Esophagus muscularis mucosa (tissue), 4 donors: Measurements from ENCODE around the gene ATF3. TPM values are rescaled to one million over a fixed set of nuclear protein-coding genes. Genes with fewer than 3 reads are reported as not detected.

Experiments
- DNase-seq: peaks from one replicate; pipeline ENCODE4 v3.0.0-alpha.2; 2017; ENCODE audit errors: extremely low spot score
- H3K27ac ChIP-seq, 4 donors: fragments of 200-600 bp; sonication (generic); replicated peaks in 1 of 4; 1 replicate in 3 of 4; 2 replicates in 1 of 4; pipeline ENCODE4 v1.5.1; 2016 to 2019; ENCODE audit warnings: mild to moderate bottlenecking in 1 of 4
- H3K27me3 ChIP-seq, 4 donors: fragments of 200-600 bp; sonication (generic); one replicate each; pipeline versions ENCODE4 v1.5.1 to v1.6.0; 2016 to 2019
- H3K36me3 ChIP-seq, 4 donors: fragments of 200-600 bp; sonication (generic); one replicate each; pipeline ENCODE4 v1.5.1; 2016 to 2019
- H3K4me1 ChIP-seq, 4 donors: fragments of 200-600 bp; sonication (generic); one replicate each; pipeline ENCODE4 v1.5.1; 2016 to 2019
- H3K4me3 ChIP-seq, 4 donors: fragments of 200-600 bp; sonication (generic); 1 replicate in 2 of 4; 2 replicates in 2 of 4; pipeline ENCODE4 v1.5.1; 2016 to 2019; ENCODE audit warnings: mild to moderate bottlenecking in 4 of 4, moderate library complexity in 1 of 4
- H3K9me3 ChIP-seq, 4 donors: fragments of 200-600 bp; sonication (generic); 1 replicate in 3 of 4; 2 replicates in 1 of 4; pipeline ENCODE4 v1.5.1; 2016 to 2019
- EP300 ChIP-seq: sonication (generic); formaldehyde crosslinking; IDR thresholded peaks from one replicate; pipeline ENCODE4 v1.6.1; 2017; ENCODE audit warnings: antibody characterized with exemption
- POLR2A ChIP-seq: fragments of 450-650 bp; IDR thresholded peaks from one replicate; pipeline ENCODE4 v1.6.1; 2017; ENCODE audit warnings: antibody characterized with exemption, moderate library complexity, mild to moderate bottlenecking, low read depth
- POLR2AphosphoS5 ChIP-seq, 2 donors: sonication (generic); formaldehyde crosslinking; IDR thresholded peaks; one replicate each; pipeline ENCODE4 v1.6.1; 2017; ENCODE audit warnings: antibody characterized with exemption in 2 of 2
- WGBS: methylation state at CpG from one replicate; pipeline ENCODE4 v1.1.5; 2018; 5-methylcytosine and 5-hydroxymethylcytosine counted together
- intact Hi-C: fragments of 100-400 bp; cut with DNase I; formaldehyde crosslinking; loops from one replicate; pipeline ENCODE4 v1.15.1; 2023
- total RNA-seq, 4 donors: library from RNA; depleted of rRNA; stranded (reverse); fragments of >200 nt; gene quantifications; one replicate each; pipeline versions ENCODE4 v1.1.0 to v1.2.1, GENCODE V29; 2016
- TF ChIP-seq, protein P1 (sequence below), 3 experiments: fragments of 200-600 bp in 2 of 3; fragments of 450-650 bp in 1 of 3; sonication (generic) in 2 of 3; IDR thresholded peaks; one replicate each; pipeline ENCODE4 v1.5.1; 2017 to 2019; ENCODE audit warnings: antibody characterized with exemption in 3 of 3, mild to moderate bottlenecking in 2 of 3, moderate library complexity in 1 of 3

Gene ATF3
- total RNA-seq, 4 donors from 2014 or later = 2.9 to 29.7 (median 3.7) TPM

DNA sequence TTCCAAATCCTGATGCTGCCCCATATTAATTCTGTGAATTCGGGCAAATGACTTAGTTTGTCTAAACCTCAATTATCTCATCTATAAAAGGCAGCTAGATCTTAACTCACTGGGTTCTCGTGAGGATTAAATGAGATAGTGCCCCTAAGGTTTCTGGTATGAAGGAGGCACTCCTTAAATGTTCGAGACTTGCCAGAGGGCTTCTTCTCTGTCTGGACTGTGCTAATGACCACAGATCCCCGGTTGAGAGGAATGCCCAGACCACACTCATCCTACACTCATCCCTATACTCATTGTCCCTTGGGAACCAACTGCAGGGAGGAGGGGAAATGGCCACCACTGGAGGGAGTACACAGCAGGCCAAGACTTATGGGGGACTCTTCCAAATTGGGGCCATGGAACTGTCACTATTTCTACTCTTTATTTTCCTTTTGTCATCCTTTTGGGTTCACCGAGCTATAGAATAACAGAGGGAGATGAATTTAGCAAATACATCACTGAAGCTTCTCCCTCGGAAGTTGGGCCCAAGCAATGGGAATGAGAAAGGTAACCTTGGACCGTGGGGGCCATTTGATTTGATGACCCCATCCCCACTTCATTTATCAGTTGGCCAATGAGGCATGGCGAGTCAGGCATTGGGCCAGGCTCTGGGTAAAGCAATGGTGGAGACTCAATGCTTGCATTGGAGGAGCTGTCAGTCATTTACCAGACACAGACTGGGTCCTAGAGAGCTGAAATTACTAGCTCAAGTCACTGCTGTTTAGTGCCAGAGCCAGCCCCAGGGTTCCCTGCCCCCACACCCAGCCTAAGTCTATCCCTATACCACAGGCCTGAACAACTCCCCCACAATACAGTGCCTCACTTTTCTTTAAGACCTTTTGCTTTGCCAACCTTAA is 5.1 kb downstream of the ATF3 start:
- intact Hi-C loops = no loop called here
- WGBS = 94% methylated on average over 8 of the region's 8 CpGs

GRCh38 chr1:212614453-212615200 is 6.1 kb downstream of the ATF3 start:
- peaks cover 19 to 52% (median 45%) of the 10 kb centered on the region in 4 donors for H3K36me3 ChIP-seq
- no peaks in the 10 kb centered on the region for H3K9me3 ChIP-seq
- H3K4me3 ChIP-seq = no peak overlapping the region
- H3K4me1 ChIP-seq = peaks cover 14 to 28% (median 20%) of the 10 kb centered on the region in 4 donors
- no peaks in the 10 kb centered on the region for H3K27me3 ChIP-seq
- no peak for DNase-seq
- WGBS = 96% methylated on average over 5 of the region's 5 CpGs
- TF ChIP-seq POLR2A (no peak), EP300 (no peak), POLR2AphosphoS5 (IDR thresholded peaks at IDR 0.05) (no peak)
- TF ChIP-seq, protein P1, sequence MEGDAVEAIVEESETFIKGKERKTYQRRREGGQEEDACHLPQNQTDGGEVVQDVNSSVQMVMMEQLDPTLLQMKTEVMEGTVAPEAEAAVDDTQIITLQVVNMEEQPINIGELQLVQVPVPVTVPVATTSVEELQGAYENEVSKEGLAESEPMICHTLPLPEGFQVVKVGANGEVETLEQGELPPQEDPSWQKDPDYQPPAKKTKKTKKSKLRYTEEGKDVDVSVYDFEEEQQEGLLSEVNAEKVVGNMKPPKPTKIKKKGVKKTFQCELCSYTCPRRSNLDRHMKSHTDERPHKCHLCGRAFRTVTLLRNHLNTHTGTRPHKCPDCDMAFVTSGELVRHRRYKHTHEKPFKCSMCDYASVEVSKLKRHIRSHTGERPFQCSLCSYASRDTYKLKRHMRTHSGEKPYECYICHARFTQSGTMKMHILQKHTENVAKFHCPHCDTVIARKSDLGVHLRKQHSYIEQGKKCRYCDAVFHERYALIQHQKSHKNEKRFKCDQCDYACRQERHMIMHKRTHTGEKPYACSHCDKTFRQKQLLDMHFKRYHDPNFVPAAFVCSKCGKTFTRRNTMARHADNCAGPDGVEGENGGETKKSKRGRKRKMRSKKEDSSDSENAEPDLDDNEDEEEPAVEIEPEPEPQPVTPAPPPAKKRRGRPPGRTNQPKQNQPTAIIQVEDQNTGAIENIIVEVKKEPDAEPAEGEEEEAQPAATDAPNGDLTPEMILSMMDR (IDR thresholded peaks at IDR 0.05) = no peak
- H3K27ac ChIP-seq = no peak overlapping the region
- intact Hi-C loops = no loop called here

More for the DNA sequence above, 5.1 kb downstream of the ATF3 start:
- DNase-seq = no peak
- Histone ChIP-seq H3K4me3 (no peak overlapping the region), H3K27me3 (no peaks in the 10 kb centered on the region), H3K27ac (no peak overlapping the region), H3K36me3 (peaks cover 10 to 43% (median 36%) of the 10 kb centered on the region in 4 donors), H3K4me1 (peaks cover 14 to 30% (median 24%) of the 10 kb centered on the region in 4 donors), H3K9me3 (no peaks in the 10 kb centered on the region)
- TF ChIP-seq, protein P1 (IDR thresholded peaks at IDR 0.05) = no peak
- TF ChIP-seq EP300 (no peak), POLR2A (no peak), POLR2AphosphoS5 (IDR thresholded peaks at IDR 0.05) (no peak)

DNA sequence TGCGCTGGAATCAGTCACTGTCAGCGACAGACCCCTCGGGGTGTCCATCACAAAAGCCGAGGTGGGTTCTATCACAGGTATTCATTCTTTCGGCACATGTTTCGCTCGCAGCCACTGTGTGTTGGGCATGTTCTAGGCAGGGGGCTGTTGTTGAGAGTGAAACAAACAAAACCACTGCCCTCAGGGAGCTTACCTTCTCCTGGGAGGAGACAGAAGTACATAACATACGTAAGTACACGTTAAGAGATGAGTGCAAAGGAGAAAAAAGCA is 6.6 kb downstream of the ATF3 start:
- Histone ChIP-seq H3K9me3 (no peaks in the 10 kb centered on the region), H3K36me3 (peaks cover 24 to 57% (median 50%) of the 10 kb centered on the region in 4 donors), H3K4me1 (peaks cover 9 to 23% (median 15%) of the 10 kb centered on the region in 4 donors), H3K27ac (no peak overlapping the region), H3K27me3 (no peaks in the 10 kb centered on the region), H3K4me3 (no peak overlapping the region)
- DNase-seq = no peak
- intact Hi-C loops = no loop called here
- TF ChIP-seq POLR2A (no peak), POLR2AphosphoS5 (IDR thresholded peaks at IDR 0.05) (no peak)
- WGBS = 92% methylated on average over 9 of the region's 9 CpGs

DNA sequence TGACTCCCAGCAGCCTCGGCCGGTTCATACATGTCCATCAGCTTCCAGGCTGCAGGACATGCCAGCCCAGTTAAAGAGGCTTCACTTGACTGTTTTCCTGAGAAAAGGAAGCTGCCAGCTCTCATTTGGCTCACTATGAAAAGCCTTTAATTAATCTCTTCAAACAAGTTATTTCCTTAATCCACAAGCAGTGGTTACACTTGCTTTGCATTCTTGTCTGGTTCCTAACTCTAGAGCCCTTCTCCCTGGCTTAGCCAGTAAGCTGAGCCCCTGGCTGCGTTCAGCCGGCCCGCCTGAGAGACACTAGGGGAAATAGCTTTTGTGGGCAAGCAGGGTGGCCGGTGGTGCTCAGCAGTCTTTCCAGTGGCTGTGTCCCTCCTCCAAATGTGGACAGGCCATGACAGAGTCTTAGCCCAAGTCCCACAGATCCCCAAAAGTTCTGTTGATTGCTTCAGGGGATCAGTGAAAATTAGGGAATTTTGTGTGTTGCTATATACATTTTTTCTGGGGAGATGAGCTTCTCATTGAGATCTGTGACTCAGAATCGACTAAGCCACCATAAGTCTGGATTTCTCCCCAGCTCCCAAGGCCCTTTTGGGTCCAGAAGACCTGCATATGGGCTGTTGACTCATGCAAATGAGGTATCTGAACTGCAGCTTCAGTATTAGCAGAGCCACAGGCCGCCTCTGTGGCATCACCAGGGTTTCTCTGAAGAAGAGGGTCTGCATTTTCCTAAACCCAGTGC is 10.1 kb downstream of the ATF3 start:
- H3K4me3 ChIP-seq = no peak overlapping the region
- H3K9me3 ChIP-seq = no peaks in the 10 kb centered on the region
- WGBS = 94% methylated on average over 6 of the region's 8 CpGs
- no peak for DNase-seq
- H3K4me1 ChIP-seq = peaks cover 0 to 7% (median 0%) of the 10 kb centered on the region in 4 donors
- no peak overlapping the region for H3K27ac ChIP-seq
- no peaks in the 10 kb centered on the region for H3K27me3 ChIP-seq
- H3K36me3 ChIP-seq = peaks cover 26 to 69% (median 56%) of the 10 kb centered on the region in 4 donors
- no peak for TF ChIP-seq POLR2AphosphoS5 (IDR thresholded peaks at IDR 0.05)
- TF ChIP-seq, protein P1 (IDR thresholded peaks at IDR 0.05) = no peak
- TF ChIP-seq POLR2A = no peak
- no peak for TF ChIP-seq EP300
- intact Hi-C loops = no loop called here
